Muscle of arm (tissue), 12 donors: Measurements from ENCODE around the gene PTPRR. TPM values are rescaled to one million over a fixed set of nuclear protein-coding genes. Genes with fewer than 3 reads are reported as not detected.

Experiments
- DNase-seq: peaks from one replicate; pipeline ENCODE4 v3.0.0-alpha.2; 2013
- polyA plus RNA-seq, 12 donors: library from polyadenylated mRNA; unstranded; fragments of 120-200 nt; gene quantifications; one replicate each; pipeline ENCODE4 v1.2.1, GENCODE V29; 2013; ENCODE audit not compliant: insufficient read length in 12 of 12

PTPRR gene
- polyA plus RNA-seq, 12 donors, result 0.88 to 2.4 (median 1.7) TPM; not detected in 2

DNA sequence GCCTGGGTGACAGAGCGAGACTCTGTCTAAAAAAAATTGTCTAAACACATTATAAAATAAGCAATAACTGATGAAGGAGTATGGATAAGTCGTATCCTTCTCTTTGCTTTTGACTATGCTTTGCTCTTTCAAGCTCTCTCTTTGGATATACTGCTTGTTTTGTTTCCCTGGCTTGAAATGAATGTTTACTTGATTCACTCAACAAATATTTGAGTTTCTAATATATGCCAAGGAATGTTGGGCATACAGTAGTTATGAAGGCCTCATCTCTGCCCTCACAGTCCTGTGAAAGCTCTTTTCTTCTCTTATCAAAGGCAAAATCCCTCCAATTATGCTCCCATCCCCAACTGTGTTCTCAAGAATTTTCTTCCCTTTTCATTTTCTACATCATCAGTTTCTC is 123.5 kb downstream of the PTPRR start:
- no peak for DNase-seq

DNA sequence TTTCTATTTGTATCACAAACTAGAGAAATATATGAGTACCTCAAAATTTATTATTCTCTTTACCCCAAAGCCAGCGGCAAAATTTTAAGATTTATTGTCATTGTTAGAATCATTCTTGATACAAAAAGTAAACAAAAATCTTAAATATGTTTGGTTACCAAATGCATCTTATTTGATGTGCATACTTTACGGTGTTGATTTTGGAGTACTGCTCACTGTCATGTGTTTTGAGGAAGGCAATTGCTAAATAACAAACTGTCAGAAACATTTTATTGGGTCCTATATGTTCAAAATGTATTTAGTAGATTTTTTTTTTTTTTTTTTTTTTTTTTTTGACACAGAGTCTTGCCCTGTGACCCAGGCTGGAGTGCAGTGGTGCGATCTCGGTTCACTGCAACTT is 124.9 kb downstream of the PTPRR start:
- no peak for DNase-seq

DNA sequence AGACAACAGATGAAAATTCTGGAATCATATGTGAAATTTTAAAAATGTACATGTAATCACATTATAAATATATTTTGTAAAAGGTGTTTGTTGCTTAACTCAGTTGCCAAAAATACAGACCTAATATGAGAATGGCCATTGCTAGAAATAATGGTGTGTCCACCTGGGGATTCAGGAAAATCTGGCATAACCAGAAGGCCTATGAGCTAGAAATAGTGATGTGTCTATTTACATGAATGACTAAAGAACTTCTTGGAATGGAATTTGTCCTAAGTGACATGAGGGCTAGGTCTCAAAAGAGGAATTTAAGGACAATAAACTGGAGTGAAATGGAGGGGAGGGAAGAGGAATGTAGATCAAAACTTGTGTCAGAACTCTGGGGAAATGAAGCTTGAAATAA is 126.4 kb downstream of the PTPRR start:
- no peak for DNase-seq

DNA sequence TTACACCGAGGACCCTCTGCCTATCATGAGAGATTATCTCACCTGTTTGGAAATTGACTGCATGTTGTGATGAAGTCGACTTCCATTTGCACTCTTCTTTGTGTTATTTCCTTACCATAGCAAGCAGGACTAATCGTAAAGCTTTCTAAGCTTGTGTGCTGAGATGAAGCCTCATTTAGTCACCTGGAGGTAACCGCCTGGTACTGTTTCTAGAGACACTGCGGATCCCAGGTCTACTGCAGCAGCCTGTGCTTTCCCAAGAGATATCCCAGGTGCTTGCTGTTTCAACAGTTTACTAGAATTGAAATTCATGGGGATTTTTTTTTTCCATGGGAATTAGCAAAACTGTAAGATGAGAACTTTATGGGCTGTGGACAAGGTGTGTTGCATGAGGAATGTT is 131.8 kb downstream of the PTPRR start:
- DNase-seq, result no peak

DNA sequence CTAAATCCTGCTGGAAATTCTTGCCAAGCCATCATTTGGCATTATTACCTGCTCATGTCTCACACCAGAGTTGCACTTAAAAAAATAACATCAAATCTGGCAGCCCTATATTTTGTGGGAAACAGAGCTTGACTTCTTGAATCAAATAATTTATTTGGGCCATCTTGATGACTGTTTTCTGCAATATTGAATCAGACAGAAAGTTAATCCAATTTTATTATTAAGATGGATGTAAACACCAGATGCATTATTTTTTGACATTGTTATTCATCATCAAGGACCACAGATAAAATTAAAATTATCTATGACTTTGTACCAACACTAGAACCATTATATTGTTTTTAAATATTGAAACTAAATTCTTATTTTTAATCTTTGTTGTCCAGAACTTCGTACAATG is 132.9 kb downstream of the PTPRR start:
- DNase-seq, result no peak

DNA sequence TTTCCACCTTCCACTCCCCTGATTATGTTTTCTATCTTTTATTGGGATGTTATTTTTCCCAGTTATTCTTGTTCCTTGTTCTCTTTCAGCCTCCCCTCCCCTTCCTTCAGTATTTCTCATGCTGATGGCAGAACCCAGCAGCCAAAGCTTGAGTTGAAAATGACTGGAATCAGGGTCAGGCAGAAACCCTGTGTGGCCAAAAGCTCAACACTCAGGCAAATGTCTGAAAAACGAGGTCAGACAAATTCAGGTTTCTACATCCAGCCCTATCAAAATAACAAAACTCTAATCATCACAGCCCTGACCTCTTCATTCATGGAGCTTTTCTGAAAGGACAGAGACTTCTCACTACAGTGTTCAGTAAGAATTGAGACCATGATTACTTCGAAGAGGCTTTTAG is 134.6 kb downstream of the PTPRR start:
- no peak for DNase-seq

DNA sequence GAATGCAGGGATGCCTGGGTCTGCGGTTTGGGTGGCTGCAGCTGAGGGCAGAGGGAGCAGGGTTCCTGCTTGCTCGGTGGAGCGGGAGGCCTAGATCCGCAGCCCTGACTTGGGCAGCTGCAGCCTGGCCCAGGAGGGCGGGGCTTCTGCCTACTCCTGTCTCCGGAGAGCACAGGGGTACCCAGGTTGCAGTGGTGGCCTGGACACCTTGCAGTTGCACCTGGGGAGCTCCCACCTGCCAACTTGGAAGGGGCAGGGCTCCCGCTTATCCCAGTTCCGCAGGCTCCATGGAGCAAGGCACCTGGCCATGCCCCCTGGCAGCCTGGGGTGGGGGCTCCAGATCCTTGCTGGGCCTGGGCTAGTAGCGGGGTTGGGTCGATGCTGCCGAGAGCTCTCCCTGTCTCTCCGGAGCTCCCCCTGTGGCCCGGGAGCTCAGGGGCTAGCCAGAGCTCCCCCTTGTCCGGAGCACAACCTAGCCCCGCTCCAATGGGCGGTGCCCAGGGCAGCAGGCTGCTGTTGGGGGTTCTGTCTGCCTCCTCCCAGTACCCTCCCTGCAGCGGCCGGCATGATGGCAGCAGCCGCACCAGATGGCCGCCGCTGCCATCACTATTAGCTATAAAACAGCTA is 136.4 kb downstream of the PTPRR start:
- no peak for DNase-seq

DNA sequence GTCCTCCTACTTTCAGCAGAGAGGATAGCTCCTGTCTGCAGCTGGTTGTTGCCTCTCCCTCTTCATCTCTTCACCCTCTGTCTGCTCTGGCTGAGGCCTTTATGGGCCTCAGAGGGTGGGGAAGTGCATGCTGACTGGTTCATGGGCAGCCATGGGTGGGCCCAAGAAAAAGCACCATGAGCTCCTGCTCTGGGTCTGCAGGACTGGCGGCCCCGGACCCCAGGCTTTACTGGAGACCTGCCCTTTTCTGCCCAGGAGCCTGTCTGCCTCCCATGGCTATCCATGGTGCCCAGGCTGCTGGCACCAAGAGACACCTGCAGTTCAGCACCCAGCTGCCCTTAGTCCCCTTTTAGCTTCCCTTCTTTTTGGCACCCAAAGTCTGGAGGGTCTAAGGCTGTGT is 137.1 kb downstream of the PTPRR start:
- no peak for DNase-seq

DNA sequence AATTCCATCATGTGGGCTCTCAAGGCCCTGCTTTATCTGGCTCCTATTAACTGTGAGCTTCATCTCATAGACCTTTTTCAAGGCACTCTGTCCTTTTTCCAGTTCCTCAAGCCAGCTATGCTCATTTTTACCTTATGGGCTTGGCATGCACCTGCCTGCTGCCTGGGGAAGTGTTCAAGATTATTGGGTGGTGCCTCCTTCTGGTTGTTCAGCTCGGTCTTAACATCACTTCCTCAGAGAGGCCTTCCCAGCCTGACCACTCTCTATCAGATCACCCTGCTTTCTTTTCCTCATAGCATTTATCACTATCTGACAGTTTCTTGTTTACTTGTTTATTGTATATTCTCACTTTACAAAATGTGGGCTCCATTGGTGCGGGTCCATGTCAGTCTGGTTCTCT is 141.3 kb downstream of the PTPRR start:
- DNase-seq, result no peak

DNA sequence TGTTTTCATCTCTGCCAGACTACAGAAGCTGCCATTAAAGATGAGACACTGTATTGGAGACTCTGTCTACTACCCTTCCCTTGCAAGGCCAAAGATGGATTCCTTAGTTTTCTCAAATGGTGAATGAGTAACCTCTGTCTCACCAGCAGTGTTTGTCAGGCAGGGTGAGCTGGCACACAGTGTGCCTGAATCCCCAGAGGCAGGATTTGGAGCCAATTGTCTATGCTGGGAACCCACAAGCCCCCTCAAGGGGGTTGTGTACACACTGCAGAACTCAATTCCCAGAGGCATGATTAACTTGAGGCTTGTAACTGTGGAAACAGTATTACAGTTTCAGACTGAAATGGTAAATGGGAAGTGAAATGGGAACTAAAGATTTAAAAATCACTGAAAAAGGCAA is 146.5 kb downstream of the PTPRR start:
- no peak for DNase-seq

DNA sequence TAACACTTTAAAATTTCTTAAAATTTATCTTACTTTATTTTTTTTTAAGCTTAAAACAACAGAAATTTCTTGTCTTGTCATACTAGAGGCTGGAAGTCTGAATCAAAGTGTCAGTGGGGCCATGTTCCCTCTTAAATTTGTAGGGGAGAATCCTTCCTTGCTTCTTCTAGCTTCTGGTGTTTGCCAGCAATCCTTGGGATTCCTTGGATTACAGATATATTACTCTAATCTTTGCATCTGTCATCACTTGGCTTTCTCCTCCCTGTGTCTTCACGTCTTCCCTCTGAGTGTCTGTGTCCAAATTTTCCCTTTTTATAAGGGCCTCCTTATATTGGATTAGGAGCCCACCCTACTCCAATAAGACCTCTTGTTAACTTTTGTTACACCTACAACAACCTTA is 147.7 kb downstream of the PTPRR start:
- no peak for DNase-seq

DNA sequence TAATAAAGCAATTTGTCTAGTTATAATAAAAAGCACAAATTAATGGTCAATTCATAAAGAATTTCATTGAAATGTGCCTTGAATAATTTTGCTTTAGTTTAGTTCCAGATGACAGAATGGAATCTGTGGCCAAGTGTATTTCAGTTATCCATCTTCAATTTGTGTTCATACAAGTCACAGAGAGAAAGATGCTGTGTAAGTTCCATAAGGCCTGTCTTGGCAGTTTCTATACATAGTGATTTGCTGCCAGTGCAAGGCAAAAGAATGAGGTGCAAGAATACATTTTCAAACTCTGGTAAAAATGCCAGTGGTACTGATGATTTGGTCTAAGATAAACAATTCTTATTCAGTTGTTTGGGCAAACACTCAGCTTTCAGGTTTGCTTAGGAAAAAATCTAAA is 149.0 kb downstream of the PTPRR start:
- DNase-seq, result no peak

DNA sequence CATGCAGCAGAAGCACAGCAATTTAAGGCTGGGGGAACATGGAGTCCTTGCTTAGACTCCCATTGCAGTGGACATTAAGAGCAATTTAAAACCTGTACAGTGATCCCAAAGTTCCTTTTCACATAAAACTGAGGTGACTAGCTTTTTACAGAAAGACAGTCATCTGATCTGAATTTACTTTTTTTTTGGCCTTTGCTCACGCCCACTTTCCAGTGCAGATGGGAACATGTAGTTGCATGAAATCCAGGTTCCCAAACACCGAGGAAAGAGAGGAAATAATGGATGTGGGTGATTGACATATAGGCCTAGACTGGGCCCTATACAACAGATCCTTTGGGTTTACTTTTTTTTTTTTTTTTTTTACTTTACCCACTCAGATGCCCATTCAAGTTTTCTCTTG is 156.9 kb downstream of the PTPRR start:
- no peak for DNase-seq

DNA sequence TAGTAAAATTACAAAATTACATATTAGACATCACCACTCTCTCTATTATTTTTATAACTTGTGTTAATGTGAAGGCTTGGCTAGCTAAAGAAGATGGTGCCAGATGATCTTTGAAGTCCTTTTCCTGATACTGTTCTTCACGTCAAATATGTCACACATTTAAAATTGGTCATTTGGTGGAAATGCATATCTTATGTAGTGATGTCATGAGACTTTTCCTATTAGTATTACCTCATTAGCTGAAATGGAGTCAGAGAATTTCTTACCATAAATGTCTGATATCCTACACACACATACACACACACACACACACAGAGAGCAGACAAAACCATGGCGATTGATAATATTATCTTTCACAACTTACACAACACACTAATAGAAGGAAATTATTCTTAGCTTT is 158.5 kb downstream of the PTPRR start:
- no peak for DNase-seq

DNA sequence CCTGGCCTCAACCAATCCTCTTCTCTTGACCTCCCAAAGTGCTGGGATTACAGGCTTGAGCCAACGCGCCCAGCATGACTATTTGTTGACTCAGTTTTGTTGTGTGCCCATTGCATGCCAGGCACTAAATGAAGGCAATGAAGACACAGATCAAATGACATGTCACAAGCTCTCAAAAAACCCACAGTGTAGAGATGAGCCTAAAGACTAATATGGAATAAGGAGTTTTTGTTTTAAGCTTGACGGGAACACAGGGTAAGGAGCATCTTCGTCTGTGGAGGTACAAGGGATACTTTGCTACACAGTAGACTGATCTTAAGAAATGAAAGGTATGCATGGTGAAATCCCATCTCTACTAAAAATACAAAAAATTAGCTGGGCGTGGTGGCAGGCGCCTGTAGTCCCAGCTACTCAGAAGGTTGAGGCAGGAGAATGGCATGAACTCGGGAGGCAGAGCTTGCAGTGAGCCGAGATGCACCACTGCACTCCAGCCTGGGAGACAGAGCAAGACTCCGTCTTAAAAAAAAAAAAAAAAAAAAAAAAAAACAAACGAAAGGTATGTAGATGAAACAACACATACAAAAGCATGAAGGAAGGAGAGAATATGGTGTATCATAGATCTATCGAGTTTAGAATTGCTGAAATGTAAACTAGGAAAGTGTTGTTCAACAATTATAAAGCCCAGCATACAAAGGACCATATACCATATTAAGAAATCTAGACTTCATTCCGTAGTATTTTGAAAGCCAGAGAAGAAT is 161.2 kb downstream of the PTPRR start:
- DNase-seq, result no peak

DNA sequence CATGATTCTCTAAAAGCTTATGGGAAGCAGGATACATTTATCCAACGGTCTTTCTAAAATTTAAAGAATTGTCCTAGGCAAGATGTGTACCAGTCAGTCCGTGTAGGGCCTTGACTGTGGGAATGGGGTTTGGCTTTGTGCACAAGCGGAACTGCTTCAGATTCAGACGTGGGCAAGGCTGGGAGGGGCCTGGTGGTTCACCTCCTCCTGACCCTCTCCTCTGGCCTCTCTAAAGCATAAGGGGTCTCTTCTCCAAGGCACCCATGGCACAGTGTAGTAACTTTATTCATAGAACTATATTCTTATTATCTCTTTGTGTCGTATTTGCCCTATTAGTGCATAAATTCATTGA is 162.1 kb downstream of the PTPRR start:
- no peak for DNase-seq

DNA sequence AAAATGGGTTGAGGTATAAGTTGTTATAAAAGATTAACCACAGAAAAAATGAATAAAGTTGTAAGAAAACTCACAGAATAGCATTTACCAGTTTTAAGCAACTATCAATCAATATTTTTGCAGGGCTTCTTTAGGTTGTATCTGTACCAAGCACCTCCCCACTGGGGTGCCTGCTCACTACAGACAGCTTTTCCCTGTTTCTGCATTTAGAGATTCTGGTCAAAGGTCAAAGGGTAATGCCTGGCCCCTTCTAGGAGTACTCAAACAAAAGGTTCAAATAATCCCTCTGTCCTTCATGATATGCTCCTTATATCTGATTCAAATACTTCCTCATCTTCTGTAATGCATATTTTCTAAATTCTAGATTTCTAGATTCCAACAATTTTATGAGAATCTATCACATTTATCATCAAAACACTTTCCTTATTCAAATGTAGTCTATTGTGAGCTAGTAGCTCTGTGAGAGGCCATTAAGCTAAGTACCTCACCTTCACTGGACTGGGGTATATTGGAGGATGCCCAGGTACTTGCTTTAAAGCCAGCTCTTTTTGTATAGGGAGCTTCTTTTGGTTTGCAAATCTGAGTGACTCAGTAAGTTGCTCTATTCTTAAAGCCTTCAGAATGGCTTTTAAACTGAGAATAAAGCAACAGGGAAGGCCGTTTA is 162.6 kb downstream of the PTPRR start:
- no peak for DNase-seq

DNA sequence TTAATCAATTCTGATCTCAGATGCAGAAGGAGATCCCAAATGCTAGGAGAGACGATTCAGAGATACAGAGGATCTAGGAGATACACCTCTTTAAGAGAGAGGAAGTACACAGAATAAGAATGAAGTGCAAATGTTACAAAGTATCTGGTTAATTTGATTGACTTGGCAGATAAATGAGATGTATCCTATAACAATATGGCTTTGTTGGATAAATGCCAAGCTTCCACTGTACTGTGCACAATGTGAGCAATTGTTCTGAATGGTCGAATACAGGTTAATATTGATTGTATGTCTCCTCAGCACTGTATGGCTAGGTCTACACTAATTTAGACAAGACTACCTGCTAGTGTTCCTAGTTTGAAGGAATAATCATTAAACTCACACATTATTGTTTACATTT is 163.7 kb downstream of the PTPRR start:
- no peak for DNase-seq

DNA sequence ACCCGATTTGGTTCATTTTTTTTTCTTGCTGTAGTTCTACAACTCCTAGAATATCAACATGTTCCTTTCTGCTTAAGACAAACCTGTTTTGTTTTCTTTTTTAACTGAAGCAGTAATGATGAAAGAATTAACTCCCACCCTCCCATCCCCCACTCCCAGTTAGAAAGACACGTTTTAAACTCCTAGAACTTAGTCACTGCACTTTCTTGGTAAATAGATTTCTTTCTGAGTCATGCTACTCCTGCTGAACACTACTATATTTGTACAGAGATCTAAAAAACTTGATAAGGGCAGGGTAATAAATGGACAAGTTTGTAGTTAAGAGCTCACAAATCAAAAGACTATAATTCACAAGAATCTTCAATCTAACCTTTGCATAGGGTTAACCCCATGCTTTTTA is 164.4 kb downstream of the PTPRR start:
- DNase-seq, result no peak

DNA sequence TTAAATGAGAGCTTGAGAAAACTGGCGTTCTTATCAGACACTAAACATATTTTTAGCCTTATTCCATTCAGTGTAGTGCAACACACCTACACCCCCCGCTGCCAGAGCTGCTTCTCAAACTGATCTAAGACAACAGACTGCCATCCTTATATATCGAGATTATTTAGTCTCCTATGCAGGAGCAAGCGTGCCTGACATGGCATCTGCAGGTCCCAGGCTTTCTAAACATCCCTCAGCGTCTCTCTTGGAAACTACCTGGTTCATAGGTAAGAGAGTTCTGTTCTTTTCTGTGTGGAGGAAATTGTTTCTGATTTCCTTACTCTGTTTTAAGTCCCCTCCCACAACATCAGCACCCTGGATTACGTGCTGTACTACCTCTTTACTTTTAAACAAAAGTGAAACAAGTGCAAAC is 166.2 kb downstream of the PTPRR start:
- no peak for DNase-seq

DNA sequence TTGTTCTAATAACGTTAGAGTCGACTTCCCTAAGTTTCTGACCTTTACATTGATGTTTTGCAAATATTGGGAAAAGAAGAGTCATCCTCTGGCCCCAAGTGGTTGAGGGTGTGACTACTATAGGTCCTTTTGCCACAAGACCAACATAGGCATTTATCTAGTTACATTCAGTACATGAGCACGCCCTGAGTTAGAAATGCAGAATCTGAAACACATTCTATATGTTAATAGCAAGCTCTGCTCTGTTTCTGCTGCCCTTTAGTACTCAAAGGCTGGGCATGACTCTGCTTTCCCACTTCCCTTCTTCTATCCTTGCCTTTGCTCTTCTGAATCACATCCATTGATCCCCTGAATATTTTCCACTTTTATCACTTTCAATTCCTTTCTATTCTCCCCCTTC is 168.2 kb downstream of the PTPRR start:
- no peak for DNase-seq

DNA sequence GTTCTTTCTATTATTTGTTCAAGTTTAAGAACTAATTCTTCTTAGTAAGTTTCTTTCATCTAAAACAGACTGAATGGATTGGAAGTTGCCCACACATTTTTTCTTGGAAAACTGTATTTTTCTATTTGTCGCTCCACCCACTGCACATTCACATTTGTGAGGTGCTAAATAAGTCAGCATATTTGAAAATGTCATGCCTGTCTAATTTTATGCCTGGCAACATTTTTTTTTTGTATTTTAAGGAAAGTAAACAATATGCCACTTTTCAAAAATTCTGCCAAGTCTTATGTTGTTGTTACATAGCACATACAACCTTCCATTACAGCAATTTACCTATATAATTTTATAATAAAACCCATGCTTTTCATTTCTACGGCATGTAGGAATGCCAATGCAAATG is 170.6 kb downstream of the PTPRR start:
- DNase-seq, result no peak

DNA sequence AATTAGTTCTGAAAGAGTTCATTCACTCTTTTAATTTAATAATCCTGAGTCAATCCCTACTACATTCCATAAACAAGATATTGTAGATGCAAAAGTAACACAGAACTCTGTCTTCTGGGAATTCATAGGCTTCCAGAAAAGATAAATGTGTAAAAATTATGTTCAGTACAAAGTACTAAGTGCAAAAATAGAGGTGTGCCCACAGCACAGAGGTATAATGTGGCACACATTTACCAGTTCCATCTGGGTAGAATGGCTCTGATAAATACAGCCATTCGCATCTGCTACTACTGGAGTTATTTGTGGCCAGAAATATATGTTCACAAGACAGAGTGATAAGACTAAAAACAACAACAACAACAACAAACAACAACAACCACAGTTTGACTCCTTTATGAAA is 171.7 kb downstream of the PTPRR start:
- DNase-seq, result no peak
